HG03108 (cell line): Measurements from ENCODE around the gene GRM5.
A peak's percentile ranks its signal among the peaks of the same experiment; 100 is the strongest.
"Not testable (repeated sequence)": the region's sequence is repeated elsewhere in the genome, so short reads cannot be mapped to it uniquely, and the experiment has no call there.

ENCODE experiments used
- ATAC-seq: cut with Tn5 transposase; IDR thresholded peaks from one replicate; pipeline ENCODE4 v1.9.1; 2021; ENCODE audit warnings: moderate library complexity; ENCODE audit not compliant: unreplicated experiment

Gene GRM5

GRCh38 chr11:89065651-89066201 lies at the start of gene GRM5:
Gene GRM5, minus strand, starts transcription at chr11:89065982. Its CDS starts 18,110 bp downstream, at chr11:89047872.
- not testable (repeated sequence) for ATAC-seq

GRCh38 chr11:89097956-89098355 lies 32.2 kb upstream of the GRM5 start:
- ATAC-seq: peak; percentile 81

- not testable (repeated sequence) for ATAC-seq
These were observed 28.0 kb upstream of the GRM5 start for GRCh38 chr11:89093806-89094205.

GRCh38 chr11:89084951-89085350 lies 19.2 kb upstream of the GRM5 start:
- not testable (repeated sequence) for ATAC-seq

GRCh38 chr11:89070911-89071310 lies 5.1 kb upstream of the GRM5 start:
- ATAC-seq: not testable (repeated sequence)

GRCh38 chr11:89067264-89067663 lies 1.5 kb upstream of the GRM5 start:
- ATAC-seq: no peak

GRCh38 chr11:89065066-89065465 lies 716 bp downstream of the GRM5 start:
- ATAC-seq: no peak

GRCh38 chr11:89063481-89063951 lies 2.3 kb downstream of the GRM5 start:
- not testable (repeated sequence) for ATAC-seq

- ATAC-seq: not testable (repeated sequence)
These were observed 2.9 kb downstream of the GRM5 start for GRCh38 chr11:89062771-89063298.

- not testable (repeated sequence) for ATAC-seq
These were observed 3.9 kb downstream of the GRM5 start for GRCh38 chr11:89061839-89062238.

- ATAC-seq: not testable (repeated sequence)
These were observed 8.4 kb downstream of the GRM5 start for GRCh38 chr11:89057406-89057805.

GRCh38 chr11:89052220-89052619 lies 13.6 kb downstream of the GRM5 start:
- no peak for ATAC-seq

GRCh38 chr11:89047159-89047558 lies 18.6 kb downstream of the GRM5 start:
- not testable (repeated sequence) for ATAC-seq

GRCh38 chr11:89043861-89044588 lies 21.8 kb downstream of the GRM5 start:
- not testable (repeated sequence) for ATAC-seq

GRCh38 chr11:89029671-89030070 lies 36.1 kb downstream of the GRM5 start:
- not testable (repeated sequence) for ATAC-seq

GRCh38 chr11:89021339-89021738 lies 44.4 kb downstream of the GRM5 start:
- ATAC-seq: no peak

- not testable (repeated sequence) for ATAC-seq
These were observed 45.8 kb downstream of the GRM5 start for GRCh38 chr11:89019827-89020547.

GRCh38 chr11:89016214-89016613 lies 49.6 kb downstream of the GRM5 start:
- no peak for ATAC-seq

- ATAC-seq: no peak
These were observed 50.2 kb downstream of the GRM5 start for GRCh38 chr11:89015614-89016013.

- ATAC-seq: not testable (repeated sequence)
These were observed 64.9 kb downstream of the GRM5 start for GRCh38 chr11:89000852-89001251.

- ATAC-seq: no peak
These were observed 86.1 kb downstream of the GRM5 start for GRCh38 chr11:88979641-88980040.
